Uterus (tissue), 2 donors: ENCODE results near the gene NPAS2.

Source experiments
- CTCF ChIP-seq, 4 experiments: fragments of 200-600 bp in 2 of 4; fragments of 450-650 bp in 2 of 4; sonication (generic) in 2 of 4; IDR thresholded peaks; one replicate each; pipeline ENCODE4 v1.5.1; 2016 to 2019; ENCODE audit warnings: antibody characterized with exemption in 4 of 4, mild to moderate bottlenecking in 2 of 4, moderate library complexity in 1 of 4
- POLR2A ChIP-seq, 2 donors: fragments of 450-650 bp; IDR thresholded peaks; one replicate each; pipeline ENCODE4 v1.6.1; 2016; ENCODE audit warnings: antibody characterized with exemption in 2 of 2, mild to moderate bottlenecking in 1 of 2, moderate library complexity in 1 of 2

GRCh38 chr2:100781523-100782379 is 38.2 kb upstream of the NPAS2 start:
- TF ChIP-seq POLR2A (IDR thresholded peaks at IDR 0.05): no peak
- no peak for TF ChIP-seq CTCF (IDR thresholded peaks at IDR 0.05)
